Mucosa of descending colon (tissue), 3 donors: ENCODE measurements around the gene OMA1. TPM values are rescaled to one million over a fixed set of nuclear protein-coding genes. Genes with fewer than 3 reads are reported as not detected.

ENCODE experiments used
- ATAC-seq: fragments of 200-7000 bp; cut with Tn5 transposase; one replicate; pipeline ENCODE4 v1.9.1; 2020; ENCODE audit warnings: mild to moderate bottlenecking, moderate library complexity
- DNase-seq, 3 donors: peaks; one replicate each; pipeline ENCODE4 v3.0.0-alpha.2; 2020
- H3K36me3 ChIP-seq: fragments of 200-600 bp; one replicate; pipeline ENCODE4 v1.8.0; 2021; ENCODE audit warnings: low read depth, mild to moderate bottlenecking
- H3K4me1 ChIP-seq: fragments of 200-600 bp; one replicate; pipeline ENCODE4 v1.8.0; 2021; ENCODE audit warnings: low read depth, mild to moderate bottlenecking
- H3K4me3 ChIP-seq: fragments of 200-600 bp; one replicate; pipeline ENCODE4 v1.8.0; 2021; ENCODE audit warnings: mild to moderate bottlenecking
- H3K9me3 ChIP-seq: fragments of 200-600 bp; one replicate; pipeline ENCODE4 v1.8.0; 2021; ENCODE audit warnings: mild to moderate bottlenecking
- CTCF ChIP-seq: fragments of 200-600 bp; IDR thresholded peaks from one replicate; pipeline ENCODE4 v1.8.0; 2022; ENCODE audit warnings: antibody characterized with exemption, mild to moderate bottlenecking
- intact Hi-C, 2 donors: fragments of 100-400 bp; cut with DNase I in 1 of 2; cut with micrococcal nuclease in 1 of 2; formaldehyde crosslinking; loops; one replicate each; pipeline versions ENCODE4 v1.11.0 to v1.11.1; 2022; cut with DNase I, micrococcal nuclease
- total RNA-seq, 3 donors: library from RNA; stranded (reverse); fragmentation: NEBNext Ultra II Directional in 2 of 3; extraction: Animal tissue kit (Norgen Biotek cat#: 25700) in 2 of 3; gene quantifications; one replicate each; pipeline versions ENCODE4 v1.2.1 to v1.2.4, GENCODE V29; 2021 to 2023
- donor health status: DM: no; HTN: no; CAD: no; lungs with moderate emphysema.
- donor health status: DM: no; HTN: no; CAD: no.
- donor health status: DM: no; HTN: yes; CAD: no.

The OMA1 gene
- total RNA-seq, 3 donors from 2014 or later, result 20.4 to 42.4 (median 32.4) TPM

DNA sequence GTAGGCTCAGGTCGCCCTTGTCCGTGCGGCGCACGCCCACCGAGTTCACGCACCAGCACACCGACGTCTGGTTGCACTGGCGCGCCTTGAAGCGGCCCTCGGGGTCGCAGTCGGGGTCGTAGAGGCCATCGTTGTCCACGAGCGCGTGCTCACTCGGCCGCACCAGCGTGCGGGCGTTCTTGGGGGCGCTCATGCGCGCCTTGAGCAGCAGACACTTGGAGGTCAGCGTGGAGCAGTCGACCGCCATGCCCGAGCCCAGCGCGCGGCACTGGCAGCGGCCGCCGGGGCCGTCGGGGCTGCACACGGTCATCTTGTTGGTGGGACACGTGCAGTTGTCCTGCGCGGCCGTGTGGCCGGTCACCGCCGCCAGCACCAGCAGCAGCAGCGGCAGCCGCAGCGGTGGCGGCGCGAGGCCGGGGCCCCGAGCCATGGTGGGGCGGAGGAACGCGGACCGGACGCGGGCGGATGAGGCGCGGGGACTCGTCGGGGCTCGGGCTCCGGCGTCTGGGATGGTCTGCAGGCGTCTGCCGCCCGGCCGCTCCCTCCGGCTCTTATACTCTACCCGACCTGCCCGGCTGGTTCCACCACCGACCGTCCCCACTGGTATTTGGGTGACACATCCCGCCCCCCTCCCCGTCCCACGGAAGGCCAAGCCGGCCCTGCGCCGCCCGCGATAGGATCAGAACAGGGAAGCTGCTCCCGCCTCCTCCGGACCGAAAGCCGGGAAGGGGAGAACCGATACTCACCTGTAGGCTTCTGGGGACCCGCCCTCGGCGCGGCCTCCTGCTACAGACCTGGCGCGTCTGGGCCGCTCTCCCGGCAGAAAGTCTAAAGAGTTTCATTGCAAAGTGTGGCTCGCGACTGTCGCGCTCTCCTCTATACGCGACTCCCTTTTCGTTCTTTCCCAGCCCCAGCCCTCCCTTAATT, 30.5 kb upstream of the OMA1 start, which contains the start of gene TACSTD2:
TSS of gene TACSTD2 (minus strand) at position 526 of the 927 bp plus-strand sequence. CDS start at position 430, 96 bp downstream.
- peak; percentile 89 for ATAC-seq
- no peak within 1 kb of the TSS for H3K4me3 ChIP-seq
- TF ChIP-seq CTCF, result no peak
- DNase-seq, result peak; percentile 53 to 72 (median 65)
- no peaks in the 10 kb centered on the region for H3K9me3 ChIP-seq
- H3K4me1 ChIP-seq, result peaks cover 13% of the 10 kb centered on the region
- H3K36me3 ChIP-seq, result no peaks in the 10 kb centered on the region
- intact Hi-C loops, result no loop called here

GRCh38 chr1:58576325-58576726, 29.8 kb upstream of the OMA1 start:
- no peak for TF ChIP-seq CTCF

GRCh38 chr1:58575551-58576324, 29.2 kb upstream of the OMA1 start:
- intact Hi-C loops, result no loop called here
- Histone ChIP-seq H3K4me1 (peaks cover 13% of the 10 kb centered on the region), H3K36me3 (no peaks in the 10 kb centered on the region), H3K9me3 (no peaks in the 10 kb centered on the region), H3K4me3 (no peak overlapping the region)
- DNase-seq (no peak), ATAC-seq (no peak)
- no peak for TF ChIP-seq CTCF

More at GRCh38 chr1:58576325-58576726, 29.8 kb upstream of the OMA1 start:
- ATAC-seq (peak; percentile 15), DNase-seq (peak in 2 of 3 donors; percentile 29 to 58)
- Histone ChIP-seq H3K9me3 (no peaks in the 10 kb centered on the region), H3K4me1 (peaks cover 13% of the 10 kb centered on the region), H3K36me3 (no peaks in the 10 kb centered on the region), H3K4me3 (no peak overlapping the region)
- intact Hi-C loops, result no loop called here

DNA sequence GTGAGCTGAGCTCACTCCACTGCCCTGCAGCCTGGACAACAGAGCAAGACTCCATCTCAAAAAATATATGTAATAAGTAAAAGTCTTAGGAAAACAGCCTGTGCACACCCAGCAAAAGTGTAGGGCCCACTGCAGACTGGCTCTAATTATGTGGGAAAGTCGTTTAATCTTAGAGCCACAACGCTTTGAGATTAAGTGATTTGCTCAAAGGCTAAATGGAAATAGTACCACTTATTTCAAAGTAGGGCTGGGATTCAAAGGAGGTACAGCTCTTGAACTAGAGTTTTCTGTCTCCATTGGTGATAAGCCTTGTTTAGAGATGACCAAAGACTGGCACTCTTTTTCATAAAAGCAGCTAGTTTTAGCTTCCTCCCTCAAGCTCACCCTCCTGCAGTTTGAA, 28.3 kb upstream of the OMA1 start:
- no peak for TF ChIP-seq CTCF
- intact Hi-C loops, result no loop called here
- Histone ChIP-seq H3K4me3 (no peak overlapping the region), H3K4me1 (peaks cover 13% of the 10 kb centered on the region), H3K36me3 (no peaks in the 10 kb centered on the region), H3K9me3 (no peaks in the 10 kb centered on the region)
- DNase-seq (no peak), ATAC-seq (no peak)

DNA sequence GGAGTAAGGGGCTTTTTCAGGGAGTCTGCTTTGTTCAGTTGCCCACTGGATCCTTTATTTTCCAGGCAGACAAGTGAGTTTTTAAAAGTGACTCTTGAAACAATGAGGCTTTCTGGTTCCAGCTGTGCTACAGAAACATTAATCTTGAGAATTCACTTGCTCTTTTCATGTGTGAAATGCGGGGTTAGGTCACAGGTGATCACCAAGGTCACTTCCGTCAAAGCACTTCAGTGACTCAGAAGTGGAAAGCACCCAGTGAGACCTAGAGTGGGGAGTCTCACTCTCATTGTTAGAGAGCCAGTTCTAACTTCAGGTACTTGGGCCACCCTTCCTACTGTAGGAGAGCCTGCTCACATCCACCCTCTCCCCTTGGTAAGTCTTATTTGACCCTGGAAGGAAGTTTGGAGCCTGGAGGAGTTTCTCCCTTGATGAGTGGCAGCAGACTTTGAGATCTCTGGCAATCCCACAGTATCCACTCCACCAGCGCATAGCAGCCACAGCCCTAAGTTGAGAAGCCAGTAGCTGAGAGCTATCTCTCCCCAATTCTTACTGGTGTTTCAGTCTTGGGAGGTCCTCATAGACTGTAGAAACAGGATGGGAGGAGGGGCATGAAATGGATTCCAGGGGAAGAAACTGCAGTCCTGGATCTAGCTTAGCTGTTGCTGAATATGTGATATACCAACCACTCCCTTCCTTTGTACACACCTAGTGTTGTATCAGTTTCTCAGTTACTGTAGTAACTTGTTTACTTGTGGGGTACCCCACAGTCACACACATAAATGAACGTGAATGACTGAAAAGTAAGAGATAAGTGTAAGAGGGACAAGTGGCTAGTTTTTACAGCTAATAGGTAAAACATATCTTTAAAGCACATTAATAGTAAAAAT, 27.4 kb upstream of the OMA1 start:
- Histone ChIP-seq H3K4me3 (no peak overlapping the region), H3K9me3 (no peaks in the 10 kb centered on the region), H3K4me1 (peaks cover 13% of the 10 kb centered on the region), H3K36me3 (no peaks in the 10 kb centered on the region)
- ATAC-seq, result no peak
- intact Hi-C loops, result no loop called here
- TF ChIP-seq CTCF, result no peak
- DNase-seq, result no peak
